ENCODE results near the gene SSBP3. TPM values are rescaled to one million over a fixed set of nuclear protein-coding genes. Genes with fewer than 3 reads are reported as not detected.

SSBP3 gene
- total RNA-seq, 3 donors from 2014 or later (not counting 1 experiment from before 2014, with no cell fraction given), result 162 to 224 (median 164) TPM

DNA sequence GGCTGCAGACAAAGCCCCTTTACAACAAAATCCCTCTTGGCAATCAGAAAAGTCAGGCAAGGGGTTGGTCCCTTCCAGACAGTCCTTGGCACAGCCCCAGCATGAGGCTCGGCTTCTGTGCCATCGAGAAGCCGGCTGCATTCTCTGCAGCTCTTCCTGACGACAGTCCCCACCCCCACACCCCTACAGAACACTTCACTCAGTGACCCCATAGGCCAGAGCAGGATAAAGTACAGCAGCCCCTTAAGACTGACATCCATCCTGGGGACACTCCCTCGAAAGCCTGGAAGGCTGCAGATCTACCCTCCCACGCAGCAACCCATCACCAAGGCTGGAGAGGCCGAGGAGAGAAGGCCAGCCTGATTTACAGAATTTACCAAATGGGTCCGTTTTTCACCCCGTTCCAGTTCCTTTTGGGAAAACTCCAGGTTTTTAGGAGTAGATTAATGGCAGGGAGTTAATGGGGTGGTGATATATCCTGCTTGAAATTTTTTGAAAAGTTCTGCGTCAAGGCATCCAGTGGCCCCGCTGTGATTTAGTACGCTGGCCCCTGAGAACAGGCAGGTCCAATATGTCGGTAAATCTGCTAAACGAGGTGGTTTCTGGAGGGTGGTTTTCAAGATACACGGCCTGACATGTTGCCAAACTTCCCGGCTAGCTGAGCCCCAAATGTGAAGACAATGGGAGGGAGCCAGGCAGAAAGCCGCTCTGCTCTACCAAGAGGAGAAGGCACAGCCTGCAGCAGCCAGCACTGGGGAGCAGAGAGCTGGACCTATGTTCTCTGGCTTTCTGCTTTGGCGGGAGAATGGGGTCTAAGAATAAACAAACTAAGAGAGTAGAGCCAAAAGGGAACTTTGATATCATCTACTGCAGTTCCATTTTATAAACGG lies 81.7 kb downstream of the SSBP3 start:
- DNase-seq, result no peak
- H3K9me3 ChIP-seq (ENCODE audit: control insufficient read depth, insufficient read depth, low read length), result no peaks in the 10 kb centered on the region
- H3K36me3 Mint-ChIP-seq, result no peaks in the 10 kb centered on the region
- H3K4me1 Mint-ChIP-seq, result peaks cover 86 to 99% of the 10 kb centered on the region in 2 donors
- no peak for ATAC-seq
- peak overlapping the region; percentile 43 to 81 for H3K27ac Mint-ChIP-seq
- TF ChIP-seq CTCF (IDR thresholded peaks at IDR 0.05), result no peak
- no peaks in the 10 kb centered on the region for H3K36me3 ChIP-seq (ENCODE audit: control insufficient read depth, insufficient read depth, low read length)
- 84% methylated on average over 19 of the region's 19 CpGs for WGBS (ENCODE audit: insufficient coverage)
- no peak overlapping the region for H3K27ac ChIP-seq (ENCODE audit: low read length)
- peaks cover 20% of the 10 kb centered on the region for H3K4me1 ChIP-seq (ENCODE audit: control insufficient read depth, insufficient read depth, low read length)
- no peak overlapping the region for H3K4me3 ChIP-seq (ENCODE audit: low read length)
- H3K4me3 Mint-ChIP-seq, result no peak overlapping the region
- no peaks in the 10 kb centered on the region for H3K27me3 Mint-ChIP-seq (ENCODE audit: low read depth in 2 of 2)
- H3K9me3 Mint-ChIP-seq, result no peaks in the 10 kb centered on the region
- no peaks in the 10 kb centered on the region for H3K27me3 ChIP-seq (ENCODE audit: control insufficient read depth, insufficient read depth, low read length)
- intact Hi-C loops (cut with micrococcal nuclease), result no loop called here

- H3K27ac ChIP-seq (ENCODE audit: low read length), result no peak overlapping the region
- TF ChIP-seq CTCF (IDR thresholded peaks at IDR 0.05), result no peak
- intact Hi-C loops (cut with micrococcal nuclease), result no loop called here
- H3K27ac Mint-ChIP-seq, result peak overlapping the region; percentile 56 to 81
- peaks cover 18% of the 10 kb centered on the region for H3K4me1 ChIP-seq (ENCODE audit: control insufficient read depth, insufficient read depth, low read length)
- no peaks in the 10 kb centered on the region for H3K9me3 Mint-ChIP-seq
- DNase-seq (no peak), ATAC-seq (no peak)
- no peaks in the 10 kb centered on the region for H3K36me3 ChIP-seq (ENCODE audit: control insufficient read depth, insufficient read depth, low read length)
- H3K9me3 ChIP-seq (ENCODE audit: control insufficient read depth, insufficient read depth, low read length), result no peaks in the 10 kb centered on the region
- no peaks in the 10 kb centered on the region for H3K36me3 Mint-ChIP-seq
- no peak overlapping the region for H3K4me3 ChIP-seq (ENCODE audit: low read length)
- WGBS (ENCODE audit: insufficient coverage), result over 99% methylated on average over 6 of the region's 6 CpGs
- no peaks in the 10 kb centered on the region for H3K27me3 Mint-ChIP-seq (ENCODE audit: low read depth in 2 of 2)
- peaks cover 86 to 99% of the 10 kb centered on the region in 2 donors for H3K4me1 Mint-ChIP-seq
- H3K4me3 Mint-ChIP-seq, result no peak overlapping the region
- H3K27me3 ChIP-seq (ENCODE audit: control insufficient read depth, insufficient read depth, low read length), result no peaks in the 10 kb centered on the region
Observed at GRCh38 chr1:54323921-54324250, 82.3 kb downstream of the SSBP3 start.

- H3K4me1 Mint-ChIP-seq, result peaks cover 87 to 99% of the 10 kb centered on the region in 2 donors
- no peak overlapping the region for H3K4me3 Mint-ChIP-seq
- no peaks in the 10 kb centered on the region for H3K36me3 ChIP-seq (ENCODE audit: control insufficient read depth, insufficient read depth, low read length)
- ATAC-seq, result no peak
- H3K4me1 ChIP-seq (ENCODE audit: control insufficient read depth, insufficient read depth, low read length), result peaks cover 18% of the 10 kb centered on the region
- no peak for DNase-seq
- no peak overlapping the region for H3K27ac ChIP-seq (ENCODE audit: low read length)
- peak overlapping the region; percentile 56 to 81 for H3K27ac Mint-ChIP-seq
- no peaks in the 10 kb centered on the region for H3K27me3 ChIP-seq (ENCODE audit: control insufficient read depth, insufficient read depth, low read length)
- H3K9me3 Mint-ChIP-seq, result no peaks in the 10 kb centered on the region
- 93% methylated on average over 6 of the region's 6 CpGs for WGBS (ENCODE audit: insufficient coverage)
- no peak for TF ChIP-seq CTCF (IDR thresholded peaks at IDR 0.05)
- H3K9me3 ChIP-seq (ENCODE audit: control insufficient read depth, insufficient read depth, low read length), result no peaks in the 10 kb centered on the region
- no peaks in the 10 kb centered on the region for H3K36me3 Mint-ChIP-seq
- H3K27me3 Mint-ChIP-seq (ENCODE audit: low read depth in 2 of 2), result no peaks in the 10 kb centered on the region
- intact Hi-C loops (cut with micrococcal nuclease), result no loop called here
- no peak overlapping the region for H3K4me3 ChIP-seq (ENCODE audit: low read length)
Observed at GRCh38 chr1:54323324-54323739, 82.9 kb downstream of the SSBP3 start.

Data from natural killer cell (primary cell).